Mesodermal cell (in vitro differentiated cells): ENCODE data around the gene ZFHX2.

Experiments used
- H3K27ac ChIP-seq: 2 replicates; pipeline ENCODE4 v1.7.0; 2013; ENCODE audit warnings: mild to moderate bottlenecking, low read depth, low read length, moderate library complexity; ENCODE audit not compliant: severe bottlenecking
- H3K36me3 ChIP-seq: 2 replicates; pipeline ENCODE4 v1.7.1; 2013; ENCODE audit warnings: mild to moderate bottlenecking, low read length, moderate library complexity; ENCODE audit not compliant: control insufficient read depth, insufficient read depth
- H3K4me1 ChIP-seq: one replicate; pipeline ENCODE4 v1.7.1; 2013; ENCODE audit warnings: mild to moderate bottlenecking, low read length; ENCODE audit not compliant: insufficient read depth, control insufficient read depth, poor library complexity, severe bottlenecking
- H3K4me3 ChIP-seq: 2 replicates; pipeline ENCODE4 v1.7.0; 2013; ENCODE audit warnings: low read length, control low read depth, mild to moderate bottlenecking; ENCODE audit not compliant: insufficient read depth, poor library complexity, severe bottlenecking; ENCODE audit errors: extremely low read depth
- H3K9me3 ChIP-seq: 2 replicates; pipeline ENCODE4 v1.7.1; 2013; ENCODE audit warnings: mild to moderate bottlenecking, low read length, moderate library complexity; ENCODE audit not compliant: control insufficient read depth
- WGBS, 2 experiments: methylation state at CpG; one replicate each; pipeline ENCODE4 v1.1.5; 2013; ENCODE audit warnings: missing lambda C conversion rate in 2 of 2; ENCODE audit not compliant: insufficient coverage in 2 of 2; 5-methylcytosine and 5-hydroxymethylcytosine counted together

The ZFHX2 gene

GRCh38 chr14:23559010-23559925 lies 7.7 kb upstream of the ZFHX2 start:
- 65 to 79% methylated on average over 12 to 17 of the region's 21 CpGs for WGBS, 2 experiments
- Histone ChIP-seq H3K27ac (no peak overlapping the region), H3K4me3 (no peak overlapping the region), H3K36me3 (peaks cover 56% of the 10 kb centered on the region), H3K4me1 (peaks cover 7% of the 10 kb centered on the region), H3K9me3 (no peaks in the 10 kb centered on the region)

DNA sequence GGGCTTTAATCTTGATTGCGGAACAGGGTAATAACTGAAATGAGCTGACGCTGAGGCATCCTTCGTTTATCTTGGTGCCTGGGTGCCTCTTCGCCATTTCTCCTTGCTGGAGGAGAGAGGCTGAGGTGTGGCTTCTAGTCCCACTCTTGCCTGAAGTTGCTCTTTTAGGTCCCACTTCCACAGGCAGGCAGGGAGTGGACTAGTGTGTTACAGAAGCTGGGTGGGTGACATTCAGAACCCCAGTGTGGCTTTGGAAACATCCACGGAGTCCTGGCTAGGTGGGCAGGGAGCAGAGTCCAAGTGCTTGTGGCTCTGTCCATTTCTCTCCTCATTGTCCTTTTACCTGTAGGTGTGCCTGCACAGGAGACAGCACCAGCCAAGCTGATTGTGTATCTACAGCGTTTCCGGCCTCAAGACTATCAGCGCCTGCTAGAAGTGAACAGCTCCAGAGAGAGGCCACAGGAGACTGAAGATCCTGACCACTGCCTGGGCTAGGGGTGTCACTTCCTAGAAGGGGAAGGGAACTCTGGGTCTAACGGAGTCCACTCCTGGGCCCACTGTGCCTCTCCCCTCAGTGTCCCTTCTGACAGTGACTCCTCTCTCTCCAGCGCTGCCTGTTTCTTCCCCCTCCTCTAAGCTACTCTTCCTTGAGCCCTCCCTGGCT lies 6.9 kb upstream of the ZFHX2 start:
- Histone ChIP-seq H3K36me3 (peaks cover 50% of the 10 kb centered on the region), H3K9me3 (no peaks in the 10 kb centered on the region), H3K27ac (no peak overlapping the region), H3K4me1 (peaks cover 7% of the 10 kb centered on the region), H3K4me3 (no peak overlapping the region)
- WGBS, 2 experiments = 92 to 94% methylated on average over 9 of the region's 10 CpGs

DNA sequence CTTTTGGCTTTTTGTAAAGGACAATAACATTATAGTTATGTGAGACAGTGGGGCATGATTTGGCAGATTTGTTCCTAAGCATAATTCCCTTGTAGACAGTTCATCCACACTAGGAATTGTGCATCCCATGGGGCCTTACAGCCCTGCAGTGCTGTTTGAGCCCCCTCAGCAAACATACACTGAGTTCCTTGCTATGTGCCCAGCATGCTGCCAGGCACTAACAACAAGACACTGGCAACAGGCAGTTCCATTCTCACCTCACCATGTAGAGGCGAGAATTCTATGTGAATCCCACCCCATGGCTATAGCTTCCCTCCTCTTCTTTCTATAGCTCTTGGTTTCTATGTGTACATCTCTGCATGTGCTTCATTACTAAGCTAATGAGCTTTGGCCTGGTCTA lies 6.4 kb upstream of the ZFHX2 start:
- Histone ChIP-seq H3K4me3 (no peak overlapping the region), H3K9me3 (no peaks in the 10 kb centered on the region), H3K4me1 (peaks cover 7% of the 10 kb centered on the region), H3K27ac (no peak overlapping the region), H3K36me3 (peaks cover 45% of the 10 kb centered on the region)
- 100% methylated on average over 1 of the region's 1 CpG for WGBS, 2 experiments

- Histone ChIP-seq H3K36me3 (peaks cover 45% of the 10 kb centered on the region), H3K4me1 (peaks cover 7% of the 10 kb centered on the region), H3K27ac (no peak overlapping the region), H3K9me3 (no peaks in the 10 kb centered on the region), H3K4me3 (no peak overlapping the region)
- 83 to 93% methylated on average over 2 of the region's 2 CpGs for WGBS, 2 experiments
Observed at GRCh38 chr14:23557521-23557920, 6.0 kb upstream of the ZFHX2 start.

DNA sequence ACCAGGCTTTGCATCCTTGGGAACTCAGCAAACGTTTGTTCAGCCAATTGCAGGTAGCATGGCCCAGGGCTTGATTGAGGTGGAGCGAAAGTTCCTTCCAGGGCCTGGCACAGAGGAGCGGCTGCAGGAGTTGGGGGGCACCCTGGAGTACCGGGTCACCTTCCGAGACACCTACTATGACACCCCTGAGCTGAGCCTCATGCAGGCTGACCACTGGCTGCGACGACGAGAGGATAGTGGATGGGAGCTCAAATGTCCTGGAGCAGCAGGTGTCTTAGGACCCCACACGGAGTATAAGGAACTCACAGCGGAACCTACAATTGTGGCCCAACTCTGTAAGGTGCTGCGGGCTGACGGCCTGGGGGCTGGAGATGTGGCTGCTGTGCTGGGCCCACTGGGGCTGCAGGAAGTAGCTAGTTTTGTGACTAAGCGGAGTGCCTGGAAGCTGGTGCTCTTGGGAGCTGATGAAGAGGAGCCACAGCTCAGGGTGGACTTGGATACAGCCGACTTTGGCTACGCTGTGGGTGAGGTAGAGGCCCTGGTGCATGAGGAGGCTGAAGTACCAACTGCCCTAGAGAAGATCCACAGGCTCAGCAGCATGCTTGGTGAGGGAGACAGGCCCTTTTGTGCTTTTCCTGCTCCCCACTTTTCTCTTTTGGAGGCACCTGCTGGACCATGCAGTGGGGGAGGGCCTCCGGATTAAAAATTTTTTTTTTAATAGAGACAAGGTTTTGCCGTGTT lies 5.3 kb upstream of the ZFHX2 start:
- Histone ChIP-seq H3K4me3 (peak overlapping the region; percentile 72), H3K9me3 (no peaks in the 10 kb centered on the region), H3K36me3 (peaks cover 39% of the 10 kb centered on the region), H3K4me1 (peaks cover 7% of the 10 kb centered on the region), H3K27ac (no peak overlapping the region)
- 66 to 68% methylated on average over 14 to 15 of the region's 17 CpGs for WGBS, 2 experiments

DNA sequence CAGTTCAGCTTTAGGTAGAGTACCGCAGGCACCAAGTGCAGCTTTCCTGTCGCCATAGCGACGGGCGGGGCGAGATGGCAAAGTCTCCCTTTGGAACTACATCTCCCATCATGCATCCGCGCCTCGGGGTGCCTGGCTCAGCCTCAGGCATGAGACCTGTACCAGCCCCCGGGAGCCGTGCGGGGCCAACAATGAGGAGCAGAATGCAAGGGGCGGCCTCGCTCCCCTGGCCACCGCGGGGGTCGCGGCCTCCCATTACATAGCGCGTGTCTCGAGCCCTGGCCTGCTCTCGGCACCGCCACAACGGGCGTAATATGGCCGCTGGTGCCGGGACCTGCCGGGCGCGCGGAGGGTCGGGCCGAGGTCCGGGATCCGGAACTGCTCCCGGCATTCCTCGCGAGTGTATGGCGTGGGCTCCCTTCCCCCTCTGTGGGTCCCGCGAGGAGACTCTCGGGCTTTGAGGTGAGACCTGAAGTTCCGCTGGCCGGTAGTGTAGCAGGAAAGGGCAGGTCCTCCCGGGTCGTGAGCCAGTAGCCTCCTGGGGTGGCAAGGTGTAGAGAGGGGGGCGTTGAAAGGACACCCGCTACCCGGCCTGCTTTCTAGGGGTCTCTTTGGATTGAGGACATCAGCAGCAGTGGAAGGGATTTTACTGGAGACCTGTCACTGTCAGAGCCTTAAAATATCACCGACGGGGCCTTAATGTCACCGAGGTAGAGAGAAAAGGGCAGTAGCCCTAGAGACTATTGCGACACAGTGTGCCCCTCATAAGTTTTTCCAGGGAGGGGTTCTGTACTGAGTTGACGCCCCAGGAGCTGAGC lies 4.5 kb upstream of the ZFHX2 start, which contains the start of gene THTPA:
TSS of gene THTPA (plus strand) at position 390 of the 818 bp plus-strand sequence. CDS start 487 bp downstream, outside the sequence.
- Histone ChIP-seq H3K4me1 (peaks cover 7% of the 10 kb centered on the region), H3K9me3 (no peaks in the 10 kb centered on the region), H3K36me3 (peaks cover 31% of the 10 kb centered on the region), H3K27ac (no peak within 1 kb of the TSS), H3K4me3 (peak within 1 kb of the TSS; percentile 72)
- WGBS, 2 experiments = 3 to 4% methylated on average over 46 to 53 of the region's 54 CpGs

- no peak overlapping the region for H3K27ac ChIP-seq
Observed at GRCh38 chr14:23555533-23555881, 3.9 kb upstream of the ZFHX2 start.

DNA sequence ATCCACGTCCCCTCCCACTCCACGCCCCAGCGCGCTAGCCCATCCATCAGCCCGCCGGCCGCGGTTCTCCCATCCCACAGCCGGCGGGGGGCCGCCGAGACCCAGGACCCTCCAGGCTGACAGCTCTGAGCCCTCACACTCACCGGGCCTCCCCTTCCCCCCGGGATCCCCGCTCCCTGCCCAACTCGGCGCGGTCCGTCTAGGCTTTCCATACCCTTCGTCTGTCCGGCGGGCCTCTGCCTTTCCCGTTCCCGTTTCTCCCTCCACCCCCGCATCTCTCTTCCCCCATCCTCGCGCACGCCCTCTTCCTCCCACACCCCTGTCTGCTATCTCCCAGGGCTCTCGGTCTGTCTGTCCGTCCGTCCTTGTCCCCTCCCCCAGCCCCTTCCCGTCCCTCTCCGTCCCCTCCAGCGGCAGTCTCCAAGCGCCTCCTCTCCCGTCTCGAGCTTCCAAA lies 726 bp downstream of the ZFHX2 start:
- H3K4me3 ChIP-seq = peak overlapping the region; percentile 87
- H3K27ac ChIP-seq = peak overlapping the region; percentile 69
- 0% methylated on average over 26 to 28 of the region's 37 CpGs for WGBS, 2 experiments
- H3K4me1 ChIP-seq = peaks cover 35% of the 10 kb centered on the region
- no peaks in the 10 kb centered on the region for H3K9me3 ChIP-seq
- H3K36me3 ChIP-seq = no peaks in the 10 kb centered on the region

More at GRCh38 chr14:23555533-23555881, 3.9 kb upstream of the ZFHX2 start:
- 0% methylated on average over 4 to 7 of the region's 14 CpGs for WGBS, 2 experiments
- Histone ChIP-seq H3K9me3 (no peaks in the 10 kb centered on the region), H3K36me3 (peaks cover 26% of the 10 kb centered on the region), H3K4me3 (peak overlapping the region; percentile 72), H3K4me1 (peaks cover 7% of the 10 kb centered on the region)

DNA sequence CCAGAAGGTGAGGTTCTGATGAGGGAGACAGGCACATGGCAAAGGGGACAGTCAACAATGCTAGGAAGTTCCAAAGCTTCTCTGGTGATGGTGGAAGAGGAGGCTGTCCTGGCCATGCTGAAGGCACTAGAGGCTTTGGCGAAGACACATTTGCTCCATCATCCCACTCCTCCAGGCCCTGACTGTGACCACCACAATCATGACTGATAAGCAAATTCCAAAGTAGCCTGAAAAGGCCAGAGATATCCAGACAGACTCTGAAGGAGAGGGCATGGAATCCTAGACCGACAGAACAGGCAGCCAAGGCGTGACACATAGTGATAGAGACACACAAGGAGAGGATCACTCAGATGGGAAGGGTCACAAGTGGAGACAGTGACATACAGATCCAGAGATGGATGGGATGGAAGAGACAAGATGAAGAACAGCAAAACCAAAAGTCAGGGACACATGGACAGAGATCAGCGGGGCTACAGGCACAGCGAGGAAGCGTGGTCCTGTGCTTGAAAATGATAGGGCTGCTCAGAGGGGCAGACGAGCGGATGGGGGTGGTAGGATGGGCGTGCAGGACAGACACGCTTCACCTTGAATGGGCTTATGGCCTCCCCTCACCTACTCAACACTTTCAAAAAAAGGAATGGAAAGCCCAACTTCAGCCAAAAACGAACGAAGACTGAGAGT lies 1.3 kb downstream of the ZFHX2 start:
- 10 to 21% methylated on average over 7 to 8 of the region's 12 CpGs for WGBS, 2 experiments
- H3K27ac ChIP-seq = peak overlapping the region; percentile 45
- H3K9me3 ChIP-seq = no peaks in the 10 kb centered on the region
- peaks cover 40% of the 10 kb centered on the region for H3K4me1 ChIP-seq
- peaks cover 3% of the 10 kb centered on the region for H3K36me3 ChIP-seq
- peak overlapping the region; percentile 87 for H3K4me3 ChIP-seq
